Lung microvascular endothelial cell (primary cell): ENCODE results near the gene THRA. TPM values are rescaled to one million over a fixed set of nuclear protein-coding genes. Genes with fewer than 3 reads are reported as not detected.

Experiments used
- DNase-seq, 2 donors: peaks; one replicate each; pipeline versions ENCODE4 v3.0.0 to v3.0.0-alpha.2; 2010; ENCODE audit warnings: low read depth in 2 of 2
- total RNA-seq: library from RNA; depleted of rRNA; stranded (reverse); fragments of >200 nt; gene quantifications from 2 replicates; pipeline ENCODE4 v1.2.1, GENCODE V29; 2014

The THRA gene
- total RNA-seq, 1 donor from 2014 or later, result 21.4 TPM

DNA sequence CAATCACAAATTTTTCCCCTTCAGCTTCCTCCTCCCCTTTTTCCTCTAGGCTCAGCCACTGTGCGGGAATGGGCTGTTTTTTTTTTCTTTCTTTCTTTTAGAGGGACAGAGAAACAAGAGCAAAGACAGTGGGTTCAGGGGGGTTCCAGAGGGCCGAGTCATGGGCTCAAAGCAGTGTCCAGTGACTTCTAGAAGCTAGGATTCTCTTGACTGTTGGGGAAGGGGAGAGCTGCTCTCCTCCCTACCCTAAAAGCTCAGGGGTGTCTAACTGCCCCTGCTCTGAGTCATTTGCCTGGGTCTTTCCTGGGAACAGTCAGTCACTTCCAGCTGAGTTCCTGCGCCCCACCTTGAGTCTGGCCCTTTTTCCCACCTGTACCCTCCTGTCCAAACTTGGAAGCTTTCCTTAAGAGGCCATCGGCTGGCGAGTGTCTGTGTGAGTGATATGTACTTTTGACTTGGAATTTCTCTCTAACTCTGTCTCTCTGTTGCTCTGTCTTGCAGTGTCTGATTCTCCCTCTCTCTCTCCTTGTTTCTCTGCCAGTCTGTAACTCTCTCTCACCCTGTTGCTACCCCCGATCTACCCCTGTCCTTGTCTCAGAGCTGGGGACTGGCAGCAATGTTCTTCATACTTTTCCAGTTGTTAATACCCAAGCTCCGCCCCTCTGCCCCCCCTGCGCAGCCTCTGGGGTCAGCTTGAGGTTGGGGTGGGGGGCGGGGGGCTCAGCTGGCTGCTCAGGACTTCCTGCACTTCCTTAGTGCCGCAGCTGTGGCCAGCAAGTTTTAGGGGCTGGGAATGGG is 2.4 kb downstream of the THRA start:
- DNase-seq, result no peak

DNA sequence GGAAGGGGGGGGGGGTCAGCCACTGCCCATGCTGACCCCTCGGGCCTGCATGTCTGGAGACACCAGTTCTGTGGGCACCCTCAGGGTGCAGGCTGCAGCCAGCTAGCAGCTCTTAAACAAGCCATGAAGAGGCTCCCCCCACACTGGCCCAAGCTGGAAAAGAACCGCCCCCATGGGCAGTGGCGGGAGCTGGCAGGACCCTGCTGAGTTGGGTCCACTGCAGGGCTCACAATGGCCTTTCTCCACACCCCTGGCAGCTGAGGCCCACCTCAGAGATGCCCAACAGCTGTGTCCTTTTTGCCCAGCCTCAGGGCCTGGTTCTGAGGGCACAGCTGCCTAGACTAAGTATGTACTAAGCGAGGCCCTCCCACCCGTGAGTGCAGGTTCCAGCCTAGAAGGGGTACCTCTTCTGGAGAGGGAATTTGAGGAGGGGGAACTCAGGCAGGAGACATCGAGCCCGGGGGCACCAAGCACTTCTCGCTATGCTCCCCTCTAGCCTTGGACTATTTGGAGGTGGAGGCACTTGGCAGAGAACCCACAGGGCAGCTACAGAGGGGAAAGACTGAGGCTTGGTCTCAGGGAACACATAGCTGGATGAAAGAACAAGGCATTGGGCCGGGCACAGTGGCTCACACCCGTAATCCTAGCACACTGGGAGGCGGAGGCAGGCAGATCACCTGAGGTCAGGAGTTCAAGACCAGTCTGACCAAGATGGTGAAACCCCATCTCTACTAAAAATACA is 3.2 kb downstream of the THRA start:
- no peak for DNase-seq

DNA sequence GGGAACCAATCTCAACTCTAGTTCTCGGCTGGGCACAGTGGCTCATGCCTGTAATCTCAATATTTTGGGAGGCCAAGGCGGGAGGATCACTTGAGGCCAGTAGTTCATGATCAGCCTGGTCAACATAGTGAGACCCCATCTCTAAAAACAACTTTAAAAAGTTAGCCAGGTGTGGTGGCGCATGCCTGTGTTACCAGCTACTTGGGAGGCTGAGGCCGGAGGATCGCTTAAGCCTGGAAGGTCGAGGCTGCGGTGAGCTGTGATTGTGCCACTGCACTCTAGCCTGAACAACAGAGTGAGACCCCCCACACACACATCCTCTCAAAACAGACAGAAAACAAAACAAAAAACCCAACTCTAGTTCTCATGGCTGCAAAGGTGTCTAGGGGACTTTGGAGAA is 4.9 kb downstream of the THRA start:
- DNase-seq, result no peak

GRCh38 chr17:40068129-40068581 is 5.4 kb downstream of the THRA start:
- no peak for DNase-seq

- DNase-seq, result no peak
Observed at GRCh38 chr17:40068584-40068916, 5.8 kb downstream of the THRA start.

GRCh38 chr17:40068917-40069750 is 6.4 kb downstream of the THRA start:
- peak; percentile 63 to 85 for DNase-seq

DNA sequence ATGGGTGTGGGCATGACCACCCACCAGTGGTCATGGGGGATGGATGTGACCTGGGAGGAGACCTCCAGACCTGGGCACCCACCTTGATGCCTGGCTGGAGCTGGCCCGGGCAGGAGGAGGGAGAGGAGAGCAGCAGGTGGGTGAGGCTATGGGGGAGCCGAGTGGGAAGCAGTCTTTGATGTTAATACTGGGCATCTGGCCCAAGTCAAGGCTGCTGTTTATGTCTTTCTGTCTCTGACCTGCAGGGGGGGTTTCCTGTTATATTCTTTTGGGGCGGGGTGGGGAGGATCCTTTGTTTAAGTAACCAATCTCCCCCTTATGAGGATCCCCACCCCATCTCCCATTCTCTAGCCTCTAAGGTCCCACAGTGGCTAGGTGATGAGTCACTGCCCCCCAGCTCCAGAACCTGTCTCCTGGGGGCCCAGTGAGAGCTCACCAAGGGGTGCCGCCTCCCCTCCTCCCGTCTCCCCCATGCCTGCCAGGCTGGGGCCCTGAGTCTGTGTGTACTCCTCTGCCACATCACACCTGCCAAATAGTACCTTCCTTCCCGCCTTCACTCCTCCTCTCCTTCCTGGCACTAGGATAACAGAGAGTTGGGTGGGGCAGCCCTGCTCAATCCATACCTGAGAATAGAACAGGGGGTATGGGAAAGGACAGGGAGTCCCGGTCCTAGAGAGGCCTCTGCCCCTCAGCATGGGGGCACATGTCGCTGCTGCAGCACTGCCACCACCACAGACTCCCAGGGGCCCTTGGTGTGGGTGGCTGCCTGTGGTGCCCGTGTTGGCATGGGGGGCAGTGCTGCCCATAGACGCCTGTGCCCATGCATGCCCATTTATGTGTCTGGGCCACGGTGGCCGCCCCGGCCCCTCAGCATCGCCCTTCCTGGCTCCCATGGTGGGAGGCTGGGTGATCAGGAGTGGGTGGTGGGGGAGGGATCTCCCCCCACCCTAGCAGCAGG is 7.3 kb downstream of the THRA start:
- DNase-seq, result peak in 1 of 2 donors; percentile 70

DNA sequence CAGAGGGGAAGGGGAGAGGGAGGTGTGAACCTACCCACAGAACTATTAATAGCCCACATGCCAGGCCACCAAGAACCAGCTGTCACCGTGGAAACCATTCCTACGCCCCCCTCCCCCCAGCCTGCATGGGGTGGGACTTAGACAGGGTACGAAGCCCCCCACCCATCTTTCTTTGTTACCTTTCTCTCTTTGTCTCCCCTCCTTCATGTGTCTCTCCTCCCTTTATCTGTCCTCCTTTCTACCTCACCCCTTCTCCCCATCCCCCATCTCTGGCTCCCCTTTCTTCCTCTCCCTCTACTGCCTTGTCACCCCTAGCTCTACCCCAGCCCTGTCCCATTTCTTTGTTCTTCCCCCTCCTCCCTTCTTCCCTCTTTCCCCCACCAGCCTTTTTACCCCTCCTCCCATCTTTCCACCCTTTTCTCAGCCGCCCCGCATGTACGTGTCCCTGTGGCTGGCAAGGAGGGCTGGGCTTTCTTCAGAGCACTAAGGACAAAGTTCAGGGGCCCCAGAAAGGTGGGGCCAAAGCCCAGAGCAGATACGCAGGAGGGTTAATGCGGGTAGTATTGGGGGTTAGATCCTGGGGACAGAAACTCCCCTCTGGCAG is 8.0 kb downstream of the THRA start:
- no peak for DNase-seq

- no peak for DNase-seq
Observed at GRCh38 chr17:40071313-40072039, 8.7 kb downstream of the THRA start.

GRCh38 chr17:40072040-40072734 is 9.4 kb downstream of the THRA start:
- peak in 1 of 2 donors; percentile 71 for DNase-seq

GRCh38 chr17:40072735-40073346 is 10.1 kb downstream of the THRA start:
- no peak for DNase-seq

GRCh38 chr17:40073454-40074174 is 10.8 kb downstream of the THRA start:
- no peak for DNase-seq

DNA sequence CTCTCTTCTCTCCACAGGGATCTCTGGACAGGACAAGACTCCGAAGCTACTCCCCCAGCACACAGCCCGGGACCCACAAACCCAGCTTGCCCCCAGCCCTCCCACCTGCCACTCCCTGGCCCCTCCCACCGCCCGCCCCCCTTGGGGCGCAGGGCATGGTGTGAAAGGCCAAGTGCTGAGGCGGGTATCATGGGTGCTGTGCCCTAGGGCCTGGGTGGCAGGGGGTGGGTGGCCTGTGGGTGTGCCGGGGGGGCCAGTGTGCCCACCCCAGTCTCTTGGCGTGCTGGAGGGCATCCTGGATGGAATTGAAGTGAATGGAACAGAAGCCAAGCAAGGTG is 11.4 kb downstream of the THRA start:
- no peak for DNase-seq

GRCh38 chr17:40074871-40075200 is 12.1 kb downstream of the THRA start:
- DNase-seq, result no peak

DNA sequence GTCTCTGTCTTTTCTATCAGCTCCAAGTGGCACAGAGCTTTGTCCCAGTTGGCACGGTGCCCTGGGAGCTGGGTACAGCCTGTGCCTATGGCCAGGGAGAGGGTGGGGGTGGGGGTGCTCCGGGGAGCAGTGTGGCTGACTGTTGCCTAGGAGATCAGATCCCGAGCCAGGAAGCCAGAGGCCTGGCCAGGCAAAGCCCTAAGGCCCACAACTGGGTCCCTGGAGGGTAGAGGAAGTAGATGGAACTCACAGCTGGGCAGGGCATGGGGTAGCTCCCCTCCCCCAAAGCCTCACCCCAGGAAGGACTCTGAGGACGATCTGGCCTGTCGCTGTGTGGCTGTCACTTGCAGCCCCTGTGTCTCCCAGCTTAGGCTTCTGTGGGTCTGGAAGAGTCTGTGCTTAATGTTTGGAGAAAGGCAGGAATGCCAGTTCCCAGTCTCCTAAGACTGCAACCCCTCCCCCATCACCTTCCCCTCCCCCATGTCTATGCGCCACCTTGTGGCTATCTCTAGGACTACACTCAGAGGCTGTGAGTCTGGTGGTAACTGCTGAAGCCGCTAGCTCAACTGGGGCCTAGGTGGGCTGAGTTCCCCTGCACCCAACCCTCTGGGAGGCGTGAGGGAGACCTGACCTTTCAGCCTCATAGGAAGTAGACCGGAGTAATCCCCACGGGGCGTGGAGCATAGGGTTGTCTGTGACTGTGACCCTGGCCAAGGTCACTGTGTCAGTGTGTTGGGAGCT is 12.6 kb downstream of the THRA start:
- DNase-seq, result peak; percentile 63 to 72

- no peak for DNase-seq
Observed at GRCh38 chr17:40075942-40076498, 13.3 kb downstream of the THRA start.

GRCh38 chr17:40076591-40076990 is 13.8 kb downstream of the THRA start:
- no peak for DNase-seq
